Posterior cingulate gyrus (tissue), 11 donors: ENCODE results near the gene PRR7.

Source experiments
- DNase-seq, 10 donors: peaks; one replicate each; pipeline versions ENCODE4 v3.0.0 to v3.0.0-alpha.2; 2020 to 2021; ENCODE audit warnings: mixed read lengths in 3 of 10
- intact Hi-C: fragments of 100-400 bp; cut with DNase I; formaldehyde crosslinking; loops from one replicate; pipeline ENCODE4 v1.15.1; 2023

PRR7 gene

DNA sequence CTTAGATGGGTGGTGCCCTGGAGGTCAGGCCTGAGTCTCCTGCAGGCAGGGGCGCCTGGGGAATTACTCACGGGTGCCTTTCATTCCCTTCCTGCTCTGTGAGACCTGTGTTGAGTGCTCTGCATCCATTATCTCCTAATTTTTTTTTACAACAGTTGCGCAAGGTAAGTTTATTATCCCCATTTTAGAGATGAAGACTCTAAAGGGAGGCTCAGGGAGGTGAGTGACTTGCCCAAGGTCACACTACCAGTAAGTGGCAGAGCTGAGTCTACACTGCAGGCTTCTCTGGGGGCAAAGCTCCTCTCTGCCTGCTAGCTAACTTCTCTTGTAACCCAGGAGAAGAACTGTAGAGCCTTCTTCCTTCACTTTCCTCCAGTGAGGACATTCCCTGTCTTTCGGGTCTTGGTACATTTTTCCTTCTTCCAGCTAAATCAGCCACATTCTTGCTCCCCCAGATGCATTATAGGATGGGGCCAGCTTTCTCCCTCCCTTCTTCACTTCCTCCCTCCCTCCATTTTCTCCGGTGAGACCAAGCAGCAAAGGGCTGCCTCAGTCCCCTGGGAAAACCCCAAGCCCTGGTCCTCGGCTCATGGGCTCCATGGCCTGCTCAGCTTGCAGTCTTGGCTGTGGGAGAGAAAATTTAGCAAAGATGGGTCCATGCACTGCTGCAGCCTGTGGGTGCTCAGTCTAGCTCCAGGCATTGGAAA lies 1.8 kb downstream of the PRR7 start:
- intact Hi-C loops = loop anchor here (5.0 kb wide), 1 partner anchor 316 kb away; the partner anchor contains the start of gene NSD1

DNA sequence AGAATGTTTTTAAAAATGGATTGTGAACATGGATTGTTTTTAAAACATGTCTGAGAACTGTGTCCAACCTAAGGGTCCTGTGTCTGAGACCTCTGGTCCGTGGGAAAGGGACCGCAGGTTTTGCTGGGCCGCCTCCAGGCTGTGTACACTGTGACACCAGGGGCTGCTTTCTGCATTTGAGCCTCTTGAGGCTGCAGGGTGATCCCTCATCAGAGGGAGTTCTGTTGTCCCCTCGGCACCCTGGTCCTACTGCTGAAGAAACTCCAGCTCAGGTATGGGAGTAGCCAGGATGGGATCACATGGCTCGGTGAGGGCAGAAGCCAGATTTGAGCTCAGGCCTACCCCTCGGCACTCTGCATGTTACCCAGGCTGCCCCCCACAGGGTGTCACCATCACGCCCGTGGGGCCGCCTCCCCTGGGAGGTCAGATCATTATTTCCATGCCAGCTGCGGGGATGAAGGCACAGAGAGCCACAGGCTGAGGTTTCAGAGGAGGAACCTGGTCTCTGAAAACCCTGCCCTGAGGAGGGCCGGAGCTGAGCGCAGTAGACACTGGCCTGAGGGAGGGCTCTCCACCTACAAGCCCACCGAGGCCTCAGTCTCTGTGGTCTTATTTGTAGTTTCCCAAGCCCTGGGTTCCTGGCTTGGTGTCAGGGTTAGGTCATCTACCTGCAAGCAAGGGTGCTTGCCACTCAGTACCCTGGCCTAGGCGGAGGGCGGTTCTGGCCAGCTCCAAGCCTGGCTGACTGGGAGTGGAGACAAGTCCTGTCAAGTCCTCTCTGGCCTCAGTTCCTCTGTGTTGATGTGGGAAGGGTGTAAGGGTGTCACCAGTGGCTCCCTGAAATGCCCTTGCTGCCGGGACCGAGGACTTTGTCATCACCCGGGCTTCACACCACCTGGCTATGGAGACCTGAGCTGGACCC lies 2.8 kb downstream of the PRR7 start:
- DNase-seq = no peak
- intact Hi-C loops = loop anchor here (5.0 to 10.0 kb wide), 2 partner anchors 135 to 317 kb away; partner anchors contain the start of genes MXD3 and NSD1

More for the DNA sequence above, 1.8 kb downstream of the PRR7 start:
- no peak for DNase-seq

DNA sequence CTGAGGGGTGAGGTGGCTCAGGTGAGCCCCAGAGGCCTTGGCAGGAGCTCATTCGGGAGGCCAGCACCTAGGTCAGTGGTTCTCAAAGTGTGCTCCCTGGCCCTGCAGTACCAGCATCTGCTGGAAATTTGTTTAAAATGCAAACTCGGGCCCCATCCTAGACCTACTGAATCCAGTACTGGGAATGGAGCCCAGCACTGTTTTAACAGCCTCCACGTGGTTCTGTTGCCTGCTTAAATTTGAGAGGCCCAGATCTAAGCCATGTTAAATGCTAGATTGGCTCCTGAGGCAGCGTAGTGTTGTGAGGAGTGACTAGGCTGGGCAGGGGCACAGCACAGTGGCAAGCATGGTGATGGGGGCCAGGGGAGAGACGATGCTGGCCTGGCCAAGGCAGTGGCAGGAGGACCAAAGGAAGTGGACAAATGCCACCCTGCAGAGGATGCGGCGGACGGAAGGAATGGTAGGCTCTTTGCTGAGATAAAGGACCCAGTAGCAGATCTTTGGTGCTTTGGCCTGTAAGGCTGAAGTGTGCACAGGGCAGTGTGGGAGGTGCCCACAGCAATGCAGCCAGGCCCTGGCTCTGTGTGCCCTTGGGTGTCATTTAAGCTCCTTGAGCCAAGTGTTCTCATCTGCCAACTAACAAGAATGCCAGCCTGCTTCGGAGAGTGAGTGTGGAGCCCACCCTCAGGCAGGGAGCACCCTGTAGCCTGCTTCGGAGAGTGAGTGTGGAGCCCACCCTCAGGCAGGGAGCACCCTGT lies 4.2 kb downstream of the PRR7 start:
- intact Hi-C loops = loop anchor here (10.0 kb wide), 1 partner anchor 136 kb away; the partner anchor contains the start of gene MXD3
- peak in 2 of 10 donors; percentile 44 to 89 for DNase-seq

DNA sequence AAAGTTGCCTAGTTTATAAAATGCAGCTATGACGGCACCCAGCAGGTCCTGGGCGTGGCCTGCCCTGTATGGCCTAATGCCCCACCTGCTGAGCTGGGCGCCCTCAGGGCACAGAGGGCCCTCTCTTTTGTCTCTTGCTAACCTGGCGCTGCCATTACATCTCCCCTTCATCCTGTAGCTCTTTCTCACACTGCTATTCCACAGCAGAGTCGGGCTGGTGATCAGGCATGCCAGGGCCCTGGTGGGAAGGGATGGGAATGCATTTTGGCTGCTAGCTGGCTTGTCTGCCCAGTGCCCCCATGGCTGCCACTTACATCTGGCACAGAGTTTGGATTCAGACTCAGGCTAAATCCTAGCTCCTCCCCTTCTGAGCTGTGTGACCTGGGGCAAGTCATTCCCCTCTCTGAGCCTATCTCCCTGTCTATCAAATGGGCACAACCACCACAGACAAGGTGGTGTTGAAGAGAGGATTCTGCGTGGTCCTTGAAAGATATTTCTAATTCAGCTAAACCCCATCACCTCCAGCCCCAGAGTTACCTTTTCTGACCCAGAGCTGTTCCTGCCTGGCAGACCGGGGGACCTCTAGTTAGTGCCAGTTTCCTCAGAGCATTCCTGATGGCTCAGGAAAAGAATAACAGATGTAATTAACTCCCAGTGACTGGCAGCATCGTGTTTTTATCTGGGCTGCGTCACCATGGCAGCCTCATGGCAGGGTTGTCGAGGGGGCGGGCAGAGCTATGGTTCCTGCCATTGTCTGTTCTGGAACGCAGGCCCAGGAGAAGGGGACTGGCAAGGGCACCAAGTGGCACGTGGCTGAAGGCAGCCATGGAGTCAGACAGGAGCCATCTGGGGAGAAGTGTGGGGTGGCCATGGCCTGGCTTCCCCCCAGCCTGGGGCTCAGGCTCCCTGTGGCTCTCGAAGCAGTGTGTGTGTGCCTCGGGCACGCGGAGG lies 6.3 kb downstream of the PRR7 start:
- DNase-seq = peak in 8 of 10 donors; percentile 40 to 91 (median 65)

DNA sequence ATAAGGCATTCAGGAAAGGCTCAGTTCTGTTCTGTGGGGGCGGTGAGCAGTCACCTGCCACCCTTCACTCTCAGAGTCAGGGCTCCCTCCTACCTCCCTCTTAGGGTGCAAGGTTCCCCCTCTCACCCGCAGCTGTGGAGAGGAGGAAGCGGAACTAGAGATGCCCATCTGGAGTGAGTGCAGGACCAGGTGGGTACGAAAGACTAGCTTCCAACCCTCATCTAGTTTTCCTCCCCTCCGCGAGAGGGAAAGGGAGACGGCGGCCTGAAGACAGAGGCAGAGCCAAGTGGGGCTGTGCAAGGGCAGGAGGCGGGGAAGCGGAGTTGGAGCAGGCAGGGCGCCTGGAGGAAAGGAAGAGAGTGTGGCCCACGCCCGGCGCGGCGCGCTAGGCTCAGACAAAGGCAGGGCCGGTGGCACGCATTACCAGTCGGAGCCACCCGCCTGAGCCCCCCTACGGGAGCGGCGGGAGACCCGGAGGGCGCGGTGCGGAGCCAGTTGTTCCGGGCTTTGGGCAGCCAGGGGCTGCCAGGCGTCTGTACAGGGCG lies 7.3 kb downstream of the PRR7 start:
- DNase-seq = peak in 6 of 10 donors; percentile 36 to 92 (median 52)
- intact Hi-C loops = loop anchor here (2.0 to 10.0 kb wide), 2 partner anchors 27 to 139 kb away; partner anchors contain the start of genes GRK6 and MXD3

More for the DNA sequence above, 6.3 kb downstream of the PRR7 start:
- intact Hi-C loops = loop anchor here (10.0 kb wide), 1 partner anchor 138 kb away; the partner anchor contains the start of gene MXD3

DNA sequence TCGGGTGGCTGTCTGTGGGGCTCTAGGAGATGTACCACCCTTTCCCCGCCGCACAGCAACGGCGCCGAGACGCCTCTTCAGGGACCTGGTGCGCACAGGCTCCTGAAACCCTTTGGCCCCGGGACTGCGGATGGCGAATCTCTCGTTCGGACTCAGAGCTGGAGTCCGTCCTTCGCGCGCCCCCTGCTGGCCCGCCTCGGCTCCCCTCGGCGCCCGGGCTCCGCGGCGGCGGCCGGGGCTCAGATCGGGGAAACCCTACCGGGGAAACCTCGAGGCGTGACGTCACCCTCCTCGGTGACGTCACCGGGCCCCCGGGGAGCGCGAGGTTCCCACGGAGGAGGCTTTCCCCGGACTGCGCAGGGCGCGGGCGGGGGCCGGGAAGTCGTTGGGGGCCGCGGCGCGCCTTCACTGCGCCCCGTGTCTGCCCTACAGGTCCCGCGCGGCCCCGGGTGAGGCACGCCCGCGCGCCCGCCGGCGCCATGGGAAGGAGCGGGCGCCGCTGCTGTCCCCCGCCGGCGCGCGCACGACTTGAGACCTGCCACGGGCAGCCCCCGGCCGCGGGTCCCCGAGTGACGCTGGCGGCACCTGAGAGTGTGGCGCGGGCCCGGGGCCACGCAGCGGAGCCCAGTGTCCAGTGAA lies 7.9 kb downstream of the PRR7 start:
- intact Hi-C loops = loop anchor here (2.0 to 10.0 kb wide), 2 partner anchors 28 to 140 kb away; partner anchors contain the start of genes GRK6 and MXD3
- peak; percentile 80 to 98 (median 90) for DNase-seq

DNA sequence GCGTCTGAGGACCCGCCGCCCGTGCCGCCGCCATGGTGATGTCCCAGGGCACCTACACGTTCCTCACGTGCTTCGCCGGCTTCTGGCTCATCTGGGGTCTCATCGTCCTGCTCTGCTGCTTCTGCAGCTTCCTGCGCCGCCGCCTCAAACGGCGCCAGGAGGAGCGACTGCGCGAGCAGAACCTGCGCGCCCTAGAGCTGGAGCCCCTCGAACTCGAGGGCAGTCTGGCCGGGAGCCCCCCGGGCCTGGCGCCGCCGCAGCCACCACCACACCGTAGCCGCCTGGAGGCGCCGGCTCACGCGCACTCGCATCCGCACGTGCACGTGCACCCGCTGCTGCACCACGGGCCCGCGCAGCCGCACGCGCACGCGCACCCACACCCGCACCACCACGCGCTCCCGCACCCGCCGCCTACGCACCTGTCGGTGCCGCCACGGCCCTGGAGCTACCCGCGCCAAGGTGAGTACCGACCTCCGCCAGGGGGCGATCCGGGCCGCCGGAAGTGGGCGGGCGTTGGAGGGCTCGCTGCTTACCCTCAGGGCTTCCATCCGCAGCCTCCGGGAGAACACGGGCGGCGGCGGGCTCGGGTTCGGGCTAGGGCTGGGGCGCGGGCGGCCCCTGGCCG lies 8.5 kb downstream of the PRR7 start:
- intact Hi-C loops = loop anchor here (2.0 to 10.0 kb wide), 2 partner anchors 28 to 140 kb away; partner anchors contain the start of genes GRK6 and MXD3
- DNase-seq = peak; percentile 49 to 96 (median 72)

DNA sequence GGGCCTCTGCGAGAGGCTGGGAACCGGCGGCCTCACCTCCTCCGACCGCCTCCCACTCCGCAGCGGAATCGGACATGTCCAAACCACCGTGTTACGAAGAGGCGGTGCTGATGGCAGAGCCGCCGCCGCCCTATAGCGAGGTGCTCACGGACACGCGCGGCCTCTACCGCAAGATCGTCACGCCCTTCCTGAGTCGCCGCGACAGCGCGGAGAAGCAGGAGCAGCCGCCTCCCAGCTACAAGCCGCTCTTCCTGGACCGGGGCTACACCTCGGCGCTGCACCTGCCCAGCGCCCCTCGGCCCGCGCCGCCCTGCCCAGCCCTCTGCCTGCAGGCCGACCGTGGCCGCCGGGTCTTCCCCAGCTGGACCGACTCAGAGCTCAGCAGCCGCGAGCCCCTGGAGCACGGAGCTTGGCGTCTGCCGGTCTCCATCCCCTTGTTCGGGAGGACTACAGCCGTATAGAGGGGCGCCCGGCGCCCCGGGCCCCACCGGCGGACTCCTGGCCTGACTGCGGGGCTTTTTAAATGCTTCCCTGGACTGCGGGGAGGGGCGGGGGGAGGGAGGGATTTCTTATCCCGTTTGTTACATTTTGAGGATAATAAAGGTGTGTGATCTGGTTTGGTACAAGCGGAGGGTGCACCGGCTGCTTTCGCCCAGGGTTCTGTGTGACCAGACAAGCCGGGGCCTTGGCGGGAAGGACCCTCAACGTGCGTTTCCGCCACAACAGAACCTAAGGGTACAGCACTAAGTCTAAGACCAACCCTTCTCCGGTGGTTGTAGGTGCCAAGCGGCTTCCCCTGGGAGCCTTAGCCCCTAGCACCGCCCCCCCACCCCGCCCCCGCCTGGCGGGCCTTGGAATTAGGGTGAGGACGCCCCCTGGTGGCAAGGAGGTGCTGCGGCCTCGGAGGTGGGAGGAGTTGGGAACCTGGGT lies 9.3 kb downstream of the PRR7 start:
- intact Hi-C loops = loop anchor here (1.0 to 10.0 kb wide), 4 partner anchors 29 to 141 kb away; partner anchors contain the start of genes GRK6 and MXD3
- peak; percentile 73 to 97 (median 89) for DNase-seq

DNA sequence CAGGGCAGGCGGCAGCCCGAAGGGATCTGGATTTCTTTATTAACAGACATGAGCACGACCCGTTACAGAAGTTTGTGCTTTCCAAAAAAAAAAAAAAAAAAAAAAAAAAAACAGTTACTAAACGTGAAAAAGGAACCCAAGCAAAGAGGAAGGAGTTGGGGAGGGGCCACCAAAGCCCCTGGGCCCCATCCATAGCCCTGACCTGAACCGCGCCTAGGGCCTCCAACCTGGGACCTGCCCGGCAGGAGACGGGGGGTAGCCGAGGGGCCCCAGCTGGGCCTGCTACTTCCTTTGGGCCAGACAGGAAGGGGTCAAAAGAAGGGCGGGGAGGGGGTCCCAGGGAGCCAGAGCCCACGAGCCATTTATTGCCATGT lies 10.0 kb downstream of the PRR7 start:
- intact Hi-C loops = loop anchor here (1.0 to 10.0 kb wide), 3 partner anchors 45 to 142 kb away; partner anchors contain the start of gene MXD3
- DNase-seq = no peak

DNA sequence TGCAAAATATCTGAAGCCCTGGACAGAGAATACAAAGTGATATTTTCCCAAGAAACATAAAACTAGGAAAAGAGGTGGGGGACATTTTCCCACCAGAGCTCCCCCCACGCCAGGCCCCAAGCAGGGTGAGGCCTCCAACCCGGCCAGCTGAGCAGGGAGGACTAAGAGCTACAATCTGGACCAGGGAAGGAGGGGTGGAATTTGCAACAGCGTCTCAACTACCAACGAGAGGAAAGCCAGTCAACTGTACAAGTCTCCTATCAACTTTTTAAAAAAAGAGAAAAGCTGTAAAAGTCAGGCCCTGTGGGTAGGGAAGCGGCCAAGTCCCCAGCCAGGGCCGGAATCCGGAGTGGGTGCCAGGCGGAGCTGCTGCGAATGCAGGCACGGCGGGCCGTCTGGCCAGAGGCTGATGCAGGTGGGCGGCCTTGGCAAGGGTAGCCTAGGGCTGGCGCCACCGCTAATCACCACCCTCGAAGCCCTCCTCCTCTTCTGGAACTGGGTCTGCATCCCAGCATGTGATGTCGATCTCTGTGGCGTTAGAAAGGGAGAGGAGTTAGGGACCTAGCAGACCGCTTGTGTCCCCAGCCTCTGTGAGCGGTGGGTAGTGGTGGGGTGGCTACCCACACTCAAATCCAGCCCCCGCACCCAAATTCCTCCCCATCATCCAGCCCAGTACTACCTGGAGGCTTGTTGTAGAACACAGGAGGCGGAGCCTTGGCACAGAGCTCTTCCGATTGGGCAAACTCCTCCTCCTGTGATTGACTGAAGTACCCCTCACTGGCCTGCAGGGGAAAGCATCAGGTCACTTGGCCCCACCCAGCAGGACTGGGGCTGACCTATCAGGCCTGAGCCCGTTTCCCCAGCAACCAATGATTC lies 10.6 kb downstream of the PRR7 start:
- intact Hi-C loops = loop anchor here (1.0 to 10.0 kb wide), 3 partner anchors 44 to 142 kb away; partner anchors contain the start of gene MXD3
- DNase-seq = peak; percentile 65 to 98 (median 86)

DNA sequence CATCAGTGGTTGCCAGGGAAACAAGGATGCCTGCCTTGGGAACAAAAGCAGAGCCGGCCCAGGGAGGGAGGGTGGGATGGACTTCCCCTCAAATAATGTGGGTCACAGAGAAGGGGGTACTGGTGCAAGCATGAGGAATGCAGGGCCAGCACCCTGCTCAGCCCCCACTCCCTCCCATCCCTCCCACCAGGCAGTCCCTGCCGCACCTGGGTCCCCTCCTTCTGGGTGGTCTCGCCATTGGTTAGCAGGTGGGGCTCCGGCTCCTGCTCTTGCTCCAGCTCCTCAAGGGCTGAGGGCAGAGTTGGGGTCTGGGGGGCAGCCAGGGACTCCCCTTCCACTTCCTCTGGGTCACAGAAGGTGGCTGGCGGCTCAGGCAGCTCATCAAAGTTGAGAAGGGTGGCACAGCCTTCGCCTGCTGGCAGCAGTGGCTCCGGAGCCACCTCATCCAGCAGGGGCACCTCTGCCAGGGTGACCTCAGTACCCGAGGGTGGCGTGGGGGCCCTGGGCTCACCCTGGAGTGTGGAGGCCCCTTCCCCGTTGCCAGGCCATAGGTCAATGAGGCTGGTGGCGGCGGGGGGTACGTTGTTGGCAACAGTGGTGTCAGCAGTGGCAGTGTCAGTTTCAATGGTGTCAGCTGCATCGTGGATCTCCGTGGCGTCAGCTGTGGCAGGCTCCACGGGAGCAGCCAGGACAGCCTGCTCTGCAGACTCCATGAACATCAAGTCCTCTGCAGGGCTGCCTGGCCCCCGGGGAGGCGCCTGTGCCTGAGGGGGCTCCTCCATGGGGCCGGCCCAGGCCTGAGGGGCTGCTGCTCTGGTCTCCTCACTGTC lies 11.5 kb downstream of the PRR7 start:
- intact Hi-C loops = loop anchor here (10.0 kb wide), 1 partner anchor 143 kb away; the partner anchor contains the start of gene MXD3
- DNase-seq = no peak

DNA sequence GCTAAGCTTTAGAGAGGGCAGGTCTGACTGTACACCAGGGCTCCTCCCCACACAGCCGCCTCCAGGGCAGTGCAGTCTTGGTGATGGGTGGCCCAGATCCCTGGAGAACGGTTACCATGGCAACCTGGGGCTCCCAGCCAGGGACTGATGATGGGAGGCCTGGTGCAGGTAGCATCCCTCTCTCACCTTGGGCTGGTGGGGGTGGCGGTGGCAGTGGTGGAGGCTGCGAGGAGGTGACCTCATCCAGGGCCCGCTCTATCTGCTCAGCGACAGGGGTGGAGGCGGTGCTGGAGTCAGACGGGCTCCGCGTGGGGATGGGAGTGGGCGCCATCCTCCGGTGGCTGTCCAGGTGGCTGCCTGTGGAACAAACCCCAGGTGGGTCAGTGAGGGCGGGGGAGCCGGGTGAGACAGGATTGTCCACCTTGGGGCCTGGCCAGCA lies 12.3 kb downstream of the PRR7 start:
- intact Hi-C loops = loop anchor here (10.0 kb wide), 1 partner anchor 144 kb away; the partner anchor contains the start of gene MXD3
- DNase-seq = peak in 8 of 10 donors; percentile 51 to 95 (median 71)

DNA sequence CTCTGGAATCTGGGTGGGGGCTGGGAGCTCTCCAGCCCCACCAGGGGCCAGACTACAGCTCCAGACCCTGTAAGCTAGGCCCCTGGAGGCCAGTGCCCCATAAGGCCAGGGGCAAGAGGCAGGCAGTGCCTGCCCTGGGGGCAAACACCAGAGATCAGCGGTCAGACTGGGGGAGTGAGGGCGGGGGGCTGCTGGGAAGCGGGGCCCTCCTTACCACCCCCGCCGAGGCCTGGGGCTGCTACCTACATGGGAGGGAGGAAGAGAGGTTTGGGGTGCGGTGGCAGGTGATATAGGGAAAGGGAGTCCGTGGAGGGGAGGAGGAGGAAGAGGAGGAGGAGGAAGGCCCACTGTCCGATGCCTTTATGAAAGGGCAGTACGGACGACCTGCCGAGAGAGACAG lies 12.7 kb downstream of the PRR7 start:
- intact Hi-C loops = loop anchor here (10.0 kb wide), 1 partner anchor 145 kb away; the partner anchor contains the start of gene MXD3
- DNase-seq = no peak
